Measurements from ENCODE around the gene MCCC1.

The MCCC1 gene

DNA sequence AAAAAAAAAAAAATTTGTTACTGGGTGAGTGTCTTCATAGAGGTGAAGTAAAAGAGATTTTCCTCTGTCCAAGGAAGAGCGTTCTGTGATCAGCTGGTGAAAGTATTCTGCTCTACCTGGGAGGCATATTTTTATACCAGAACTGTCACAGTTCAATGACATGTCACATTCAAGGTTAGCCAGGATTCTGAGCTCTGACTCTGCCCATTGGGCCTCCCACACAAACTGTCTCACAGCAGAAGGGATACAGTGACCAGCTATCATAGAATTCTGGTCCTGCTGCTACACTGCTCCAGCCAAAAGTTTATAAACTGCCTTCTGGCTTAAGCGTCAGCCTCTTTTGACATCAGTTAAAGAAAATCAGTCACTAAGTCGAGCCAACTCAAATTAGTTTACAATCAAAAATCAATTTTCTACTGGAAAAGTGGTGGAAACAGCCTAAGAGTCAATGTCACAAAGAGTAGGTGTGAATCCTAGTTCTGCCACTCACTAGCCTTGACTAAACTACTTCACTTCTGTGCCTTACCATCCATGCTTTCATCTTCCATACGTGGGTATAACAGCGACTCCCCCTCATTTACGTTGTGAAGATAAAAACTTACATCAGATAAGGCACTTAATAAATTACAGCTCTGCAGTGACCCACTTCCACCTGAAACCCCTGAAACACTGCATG is 66.3 kb downstream of the MCCC1 start:
- Histone ChIP-seq H3K4me3 (ENCODE audit: low read depth, low read length) (no peak overlapping the region), H3K9ac (ENCODE audit: low read depth, low read length) (no peak overlapping the region), H3K27me3 (ENCODE audit: control insufficient read depth, insufficient read depth, low read length) (no peaks in the 10 kb centered on the region), H3K4me1 (ENCODE audit: control insufficient read depth, insufficient read depth, low read length) (no peaks in the 10 kb centered on the region), H3K9me3 (ENCODE audit: control insufficient read depth, insufficient read depth, low read length) (no peaks in the 10 kb centered on the region), H3K36me3 (ENCODE audit: control insufficient read depth, insufficient read depth, low read length) (no peaks in the 10 kb centered on the region)

DNA sequence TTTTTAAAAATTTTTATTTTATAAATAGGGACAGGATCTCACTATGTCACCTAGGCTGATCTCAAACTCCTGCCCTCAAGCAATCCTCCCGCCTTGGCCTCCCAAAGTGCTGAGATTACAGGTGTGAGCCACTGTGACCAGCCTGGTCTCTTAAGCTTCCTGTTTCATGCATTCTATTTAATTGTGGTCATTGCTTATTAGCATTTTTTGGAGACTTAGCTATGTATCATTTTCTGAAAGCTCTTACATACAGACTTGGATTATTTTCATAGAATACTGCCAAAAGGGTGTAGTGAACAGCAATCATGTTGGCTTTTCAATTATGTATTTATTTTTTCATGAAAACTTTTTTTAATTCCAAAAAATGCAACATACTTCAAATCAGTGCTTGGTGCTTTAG is 67.5 kb downstream of the MCCC1 start:
- H3K27me3 ChIP-seq (ENCODE audit: control insufficient read depth, insufficient read depth, low read length): no peaks in the 10 kb centered on the region
- no peak overlapping the region for H3K9ac ChIP-seq (ENCODE audit: low read depth, low read length)
- H3K4me1 ChIP-seq (ENCODE audit: control insufficient read depth, insufficient read depth, low read length): no peaks in the 10 kb centered on the region
- H3K9me3 ChIP-seq (ENCODE audit: control insufficient read depth, insufficient read depth, low read length): no peaks in the 10 kb centered on the region
- H3K36me3 ChIP-seq (ENCODE audit: control insufficient read depth, insufficient read depth, low read length): no peaks in the 10 kb centered on the region
- no peak overlapping the region for H3K4me3 ChIP-seq (ENCODE audit: low read depth, low read length)

DNA sequence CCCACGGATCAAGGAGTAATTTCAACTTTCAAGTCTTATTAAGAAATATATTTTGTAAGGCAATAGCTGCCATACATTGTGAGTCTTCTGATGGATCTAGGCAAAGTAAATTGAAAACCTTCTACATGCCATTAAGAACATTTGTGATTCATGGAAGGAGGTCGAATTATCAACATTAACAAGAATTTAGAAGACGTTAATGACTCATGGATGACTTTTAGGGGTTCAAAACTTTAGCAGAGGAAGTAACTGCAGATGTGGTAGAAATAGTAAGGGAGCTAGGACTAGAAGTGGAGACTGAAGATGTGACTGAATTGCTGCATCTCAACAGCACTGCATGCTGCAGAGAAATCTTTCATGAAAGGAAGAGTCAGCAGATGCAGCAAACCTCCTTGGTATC is 70.9 kb downstream of the MCCC1 start:
- no peak overlapping the region for H3K9ac ChIP-seq (ENCODE audit: low read depth, low read length)

DNA sequence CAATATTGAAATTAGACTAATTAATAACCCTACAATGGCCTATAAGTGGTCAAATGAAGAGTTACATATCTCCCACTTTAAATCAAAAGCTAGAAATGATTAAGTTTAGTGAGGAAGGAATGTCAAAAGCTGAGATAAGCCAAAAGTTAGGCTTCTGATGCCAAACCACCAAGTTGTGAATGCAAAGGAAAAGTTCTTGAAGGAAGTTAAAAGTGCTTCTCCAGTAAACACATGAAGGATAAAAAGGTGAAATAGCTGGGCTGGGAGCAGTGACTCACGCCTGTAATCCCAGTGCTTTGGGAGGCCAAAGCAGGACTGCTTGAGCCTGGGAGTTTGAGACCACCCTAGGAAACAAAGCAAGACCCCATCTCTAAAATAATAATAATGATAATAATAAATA is 72.0 kb downstream of the MCCC1 start:
- Histone ChIP-seq H3K4me1 (ENCODE audit: control insufficient read depth, insufficient read depth, low read length) (no peaks in the 10 kb centered on the region), H3K27me3 (ENCODE audit: control insufficient read depth, insufficient read depth, low read length) (no peaks in the 10 kb centered on the region), H3K9me3 (ENCODE audit: control insufficient read depth, insufficient read depth, low read length) (no peaks in the 10 kb centered on the region), H3K9ac (ENCODE audit: low read depth, low read length) (no peak overlapping the region), H3K4me3 (ENCODE audit: low read depth, low read length) (no peak overlapping the region), H3K36me3 (ENCODE audit: control insufficient read depth, insufficient read depth, low read length) (no peaks in the 10 kb centered on the region)

More for the DNA sequence above, 70.9 kb downstream of the MCCC1 start:
- no peak overlapping the region for H3K4me3 ChIP-seq (ENCODE audit: low read depth, low read length)
- no peaks in the 10 kb centered on the region for H3K36me3 ChIP-seq (ENCODE audit: control insufficient read depth, insufficient read depth, low read length)
- no peaks in the 10 kb centered on the region for H3K27me3 ChIP-seq (ENCODE audit: control insufficient read depth, insufficient read depth, low read length)
- no peaks in the 10 kb centered on the region for H3K4me1 ChIP-seq (ENCODE audit: control insufficient read depth, insufficient read depth, low read length)
- no peaks in the 10 kb centered on the region for H3K9me3 ChIP-seq (ENCODE audit: control insufficient read depth, insufficient read depth, low read length)

DNA sequence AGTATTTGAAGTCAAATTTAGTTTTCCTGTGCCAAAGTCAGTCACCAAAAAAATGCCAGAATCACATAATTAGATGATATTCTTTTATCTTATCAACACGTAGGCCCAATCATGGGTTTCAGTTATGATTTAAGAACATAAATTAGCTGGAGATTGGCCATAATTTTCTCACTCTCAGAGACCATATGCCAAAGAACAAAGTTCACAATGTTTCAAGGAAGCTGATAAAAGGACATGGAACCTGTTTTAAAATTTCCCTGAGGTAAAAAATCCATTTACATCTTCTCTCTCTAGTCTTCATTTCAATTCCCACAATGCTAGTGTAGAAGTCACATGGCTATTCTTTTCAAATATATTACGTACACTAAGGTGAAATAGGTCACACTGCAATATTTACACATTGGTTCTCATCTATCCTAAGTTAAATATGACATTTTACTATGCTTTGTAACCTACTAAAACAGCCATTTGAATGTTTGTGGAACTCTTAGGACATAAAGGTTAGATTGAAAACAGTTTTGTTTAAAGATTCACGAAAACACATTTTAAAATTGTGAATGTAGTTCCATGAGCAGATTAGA is 76.3 kb downstream of the MCCC1 start:
- Histone ChIP-seq H3K27me3 (ENCODE audit: control insufficient read depth, insufficient read depth, low read length) (no peaks in the 10 kb centered on the region), H3K9me3 (ENCODE audit: control insufficient read depth, insufficient read depth, low read length) (no peaks in the 10 kb centered on the region), H3K4me3 (ENCODE audit: low read depth, low read length) (no peak overlapping the region), H3K9ac (ENCODE audit: low read depth, low read length) (no peak overlapping the region), H3K4me1 (ENCODE audit: control insufficient read depth, insufficient read depth, low read length) (no peaks in the 10 kb centered on the region), H3K36me3 (ENCODE audit: control insufficient read depth, insufficient read depth, low read length) (peaks cover 3% of the 10 kb centered on the region)

DNA sequence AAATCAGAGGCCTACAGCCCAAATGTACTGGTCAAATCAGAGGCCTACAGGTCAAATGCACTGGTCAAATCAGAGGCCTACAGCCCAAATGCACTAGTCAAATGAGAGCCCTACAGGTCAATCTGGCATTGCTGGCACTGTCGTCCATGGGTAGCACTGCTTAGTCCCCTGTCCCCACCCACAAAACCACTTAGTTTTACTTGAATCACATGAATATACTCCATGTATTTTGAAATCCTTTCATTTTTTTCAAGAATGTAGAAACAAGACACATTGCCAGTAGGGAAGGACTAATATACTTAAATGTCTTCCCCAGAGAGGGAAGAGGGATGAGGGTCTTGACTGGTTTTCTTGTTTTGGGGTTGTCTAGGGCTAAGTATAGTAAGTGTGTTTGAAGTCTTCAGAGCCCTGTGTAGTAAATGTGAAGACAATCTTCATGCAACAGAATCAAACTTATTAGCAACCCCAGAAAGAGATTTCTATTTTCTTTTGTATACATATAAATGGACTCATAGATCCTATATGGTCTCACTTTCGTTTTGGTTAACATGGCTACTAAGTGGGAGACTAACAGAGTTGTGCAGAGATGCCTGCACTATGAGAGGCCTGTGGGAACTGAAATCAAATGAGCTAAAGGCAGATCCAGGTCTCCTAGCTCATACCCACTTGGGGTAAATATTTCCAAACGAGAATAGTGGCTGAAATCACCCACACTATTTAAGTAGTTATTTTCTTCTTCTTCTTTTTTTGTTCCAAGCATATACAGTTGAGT is 80.7 kb downstream of the MCCC1 start:
- Histone ChIP-seq H3K36me3 (ENCODE audit: control insufficient read depth, insufficient read depth, low read length) (peaks cover 10% of the 10 kb centered on the region), H3K4me3 (ENCODE audit: low read depth, low read length) (no peak overlapping the region), H3K27me3 (ENCODE audit: control insufficient read depth, insufficient read depth, low read length) (no peaks in the 10 kb centered on the region), H3K9me3 (ENCODE audit: control insufficient read depth, insufficient read depth, low read length) (no peaks in the 10 kb centered on the region), H3K9ac (ENCODE audit: low read depth, low read length) (no peak overlapping the region), H3K4me1 (ENCODE audit: control insufficient read depth, insufficient read depth, low read length) (no peaks in the 10 kb centered on the region)

DNA sequence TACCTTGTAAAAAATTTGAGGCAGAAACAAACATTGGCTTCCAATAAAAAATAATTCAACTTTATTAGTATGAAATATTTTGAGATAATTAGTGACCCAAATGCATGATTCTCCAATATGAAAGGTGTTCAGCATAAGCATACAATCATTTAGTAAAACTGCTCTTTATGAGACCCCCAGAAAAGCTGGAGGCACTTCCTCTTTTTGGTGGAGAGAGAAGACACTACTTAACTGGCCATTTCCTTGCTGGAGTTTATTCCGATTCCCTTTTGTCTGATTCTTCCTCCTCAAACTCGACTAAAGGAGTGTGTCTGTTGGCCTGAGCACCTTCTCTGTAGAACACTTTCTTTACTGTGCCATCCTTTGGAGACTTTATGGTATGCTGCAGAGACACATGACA is 84.1 kb downstream of the MCCC1 start:
- Histone ChIP-seq H3K9ac (ENCODE audit: low read depth, low read length) (no peak overlapping the region), H3K36me3 (ENCODE audit: control insufficient read depth, insufficient read depth, low read length) (peaks cover 7% of the 10 kb centered on the region), H3K27me3 (ENCODE audit: control insufficient read depth, insufficient read depth, low read length) (no peaks in the 10 kb centered on the region), H3K4me3 (ENCODE audit: low read depth, low read length) (no peak overlapping the region), H3K4me1 (ENCODE audit: control insufficient read depth, insufficient read depth, low read length) (no peaks in the 10 kb centered on the region), H3K9me3 (ENCODE audit: control insufficient read depth, insufficient read depth, low read length) (no peaks in the 10 kb centered on the region)

DNA sequence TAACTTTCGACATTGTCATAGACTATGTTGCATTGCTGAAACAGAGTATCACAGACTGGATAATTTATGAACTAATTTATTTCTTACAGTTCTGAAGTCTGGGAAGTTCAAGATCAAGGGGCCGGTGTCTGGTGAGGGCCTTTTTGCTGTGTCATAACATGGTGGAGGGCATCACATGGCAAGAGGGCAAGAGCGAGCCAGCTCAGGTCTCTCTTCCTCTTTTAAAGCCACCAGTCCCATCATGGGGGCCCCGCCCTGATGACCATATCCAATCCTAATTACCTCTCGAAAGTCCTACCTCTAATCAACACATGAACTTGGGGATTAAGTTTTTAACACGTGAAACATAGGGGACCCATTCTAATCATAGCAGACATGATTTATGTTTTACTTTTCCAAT is 85.4 kb downstream of the MCCC1 start:
- H3K36me3 ChIP-seq (ENCODE audit: control insufficient read depth, insufficient read depth, low read length): peaks cover 7% of the 10 kb centered on the region
- H3K9me3 ChIP-seq (ENCODE audit: control insufficient read depth, insufficient read depth, low read length): no peaks in the 10 kb centered on the region
- H3K4me3 ChIP-seq (ENCODE audit: low read depth, low read length): no peak overlapping the region

DNA sequence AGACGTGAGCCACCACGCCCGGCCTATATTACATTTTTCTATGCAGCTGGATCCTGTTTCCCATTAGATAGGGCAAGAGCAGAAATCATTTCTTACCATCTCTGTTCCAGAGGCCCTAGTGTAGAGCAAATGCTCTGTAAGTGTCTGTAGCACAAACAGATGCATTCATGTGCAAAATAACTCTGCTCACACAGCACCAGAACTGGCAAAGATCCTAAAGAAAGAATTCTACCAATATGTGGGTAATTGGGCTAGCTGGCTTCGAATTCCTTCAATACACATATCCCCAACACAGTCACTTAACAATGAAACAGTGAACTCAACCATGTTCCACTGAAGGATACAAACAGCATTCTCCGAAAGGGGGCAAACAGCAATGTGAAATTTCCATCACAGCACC is 86.2 kb downstream of the MCCC1 start:
- Histone ChIP-seq H3K4me3 (ENCODE audit: low read depth, low read length) (no peak overlapping the region), H3K36me3 (ENCODE audit: control insufficient read depth, insufficient read depth, low read length) (peaks cover 7% of the 10 kb centered on the region)

More for the DNA sequence above, 85.4 kb downstream of the MCCC1 start:
- Histone ChIP-seq H3K27me3 (ENCODE audit: control insufficient read depth, insufficient read depth, low read length) (no peaks in the 10 kb centered on the region), H3K4me1 (ENCODE audit: control insufficient read depth, insufficient read depth, low read length) (no peaks in the 10 kb centered on the region), H3K9ac (ENCODE audit: low read depth, low read length) (no peak overlapping the region)

DNA sequence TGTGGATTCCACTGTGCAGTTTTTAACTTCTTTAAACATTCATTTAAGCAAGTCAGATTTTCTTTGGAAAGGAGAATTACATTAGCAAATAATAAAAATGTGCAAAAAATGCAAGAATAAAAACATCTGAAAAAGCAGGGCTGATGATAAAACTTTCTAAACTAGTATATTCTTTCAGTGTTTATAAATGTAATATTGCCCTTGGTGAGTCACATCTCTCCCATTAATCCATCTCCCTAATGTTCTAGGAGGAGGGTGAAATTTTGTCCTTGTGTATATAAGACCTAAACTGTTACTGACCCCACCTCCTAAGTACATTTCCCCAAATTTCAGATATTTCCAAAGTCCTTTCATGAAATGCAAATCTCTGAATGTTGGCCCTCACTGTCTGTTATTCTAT is 90.5 kb downstream of the MCCC1 start:
- peaks cover 9% of the 10 kb centered on the region for H3K4me1 ChIP-seq (ENCODE audit: control insufficient read depth, insufficient read depth, low read length)
- H3K9me3 ChIP-seq (ENCODE audit: control insufficient read depth, insufficient read depth, low read length): no peaks in the 10 kb centered on the region
- H3K9ac ChIP-seq (ENCODE audit: low read depth, low read length): no peak overlapping the region
- H3K27me3 ChIP-seq (ENCODE audit: control insufficient read depth, insufficient read depth, low read length): no peaks in the 10 kb centered on the region
- no peaks in the 10 kb centered on the region for H3K36me3 ChIP-seq (ENCODE audit: control insufficient read depth, insufficient read depth, low read length)
- no peak overlapping the region for H3K4me3 ChIP-seq (ENCODE audit: low read depth, low read length)

More for the DNA sequence above, 86.2 kb downstream of the MCCC1 start:
- Histone ChIP-seq H3K4me1 (ENCODE audit: control insufficient read depth, insufficient read depth, low read length) (no peaks in the 10 kb centered on the region), H3K27me3 (ENCODE audit: control insufficient read depth, insufficient read depth, low read length) (no peaks in the 10 kb centered on the region), H3K9ac (ENCODE audit: low read depth, low read length) (no peak overlapping the region), H3K9me3 (ENCODE audit: control insufficient read depth, insufficient read depth, low read length) (no peaks in the 10 kb centered on the region)

DNA sequence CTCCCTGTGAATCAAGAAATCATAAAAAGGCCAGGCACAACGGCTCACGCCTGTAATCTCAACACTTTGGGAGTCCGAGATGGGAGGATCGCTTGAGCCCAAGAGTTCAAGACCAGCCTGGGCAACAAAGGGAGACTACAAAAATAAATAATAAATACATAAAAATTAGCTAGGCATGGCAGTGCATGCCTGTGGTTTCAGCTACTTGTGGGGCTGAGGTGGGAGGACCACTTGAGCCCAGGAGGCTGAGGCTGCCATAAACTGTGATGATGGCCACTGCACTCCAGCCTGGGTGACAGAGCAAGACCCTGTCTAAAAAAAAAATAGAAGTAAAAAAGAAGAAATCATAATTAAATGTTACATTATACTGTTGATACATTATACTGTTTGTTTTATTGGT is 91.0 kb downstream of the MCCC1 start:
- Histone ChIP-seq H3K9me3 (ENCODE audit: control insufficient read depth, insufficient read depth, low read length) (no peaks in the 10 kb centered on the region), H3K36me3 (ENCODE audit: control insufficient read depth, insufficient read depth, low read length) (no peaks in the 10 kb centered on the region), H3K27me3 (ENCODE audit: control insufficient read depth, insufficient read depth, low read length) (no peaks in the 10 kb centered on the region), H3K9ac (ENCODE audit: low read depth, low read length) (no peak overlapping the region), H3K4me3 (ENCODE audit: low read depth, low read length) (no peak overlapping the region), H3K4me1 (ENCODE audit: control insufficient read depth, insufficient read depth, low read length) (peaks cover 9% of the 10 kb centered on the region)

Measured in iPS-15b (cell line).